B cell (primary cell): ENCODE results near the gene UCHL1. TPM values are rescaled to one million over a fixed set of nuclear protein-coding genes. Genes with fewer than 3 reads are reported as not detected.

Source experiments
- ATAC-seq: fragments of 200-7000 bp; cut with Tn5 transposase; one replicate; pipeline ENCODE4 v1.10.0; 2021; ENCODE audit warnings: low read depth, mild to moderate bottlenecking, moderate number of reproducible peaks, moderate library complexity
- CTCF ChIA-PET: fragments of 350-600 bp; sonication (Branson Sonifier 250); formaldehyde crosslinking; loops from one replicate; lab custom pipeline; 2021; ENCODE audit warnings: antibody characterized with exemption, inconsistent platforms; lab: Charles Lee
- POLR2A ChIA-PET: fragments of 350-600 bp; sonication (Branson Sonifier 250); formaldehyde crosslinking; loops from one replicate; lab custom pipeline; 2021; ENCODE audit warnings: antibody characterized with exemption; lab: Charles Lee
- DNase-seq: peaks from one replicate; pipeline ENCODE4 v3.0.0; 2013
- H2AFZ ChIP-seq: 2 replicates; pipeline ENCODE4 v1.6.1; 2012; ENCODE audit warnings: mild to moderate bottlenecking, low read depth, low read length; ENCODE audit not compliant: insufficient read depth, poor library complexity, severe bottlenecking
- H3K27ac ChIP-seq, 2 donors: 1 replicate in 1 of 2; 2 replicates in 1 of 2; pipeline ENCODE4 v1.5.1; 2012 to 2013; ENCODE audit warnings: low read length in 2 of 2, mild to moderate bottlenecking in 2 of 2, moderate library complexity in 1 of 2
- H3K27me3 ChIP-seq, 4 experiments: fragments of 200-600 bp in 1 of 4; sonication (generic) in 1 of 4; replicated peaks in 1 of 4; 1 replicate in 2 of 4; 2 replicates in 2 of 4; pipeline versions ENCODE4 v1.6.1 to v1.7.0; 2013 to 2016; ENCODE audit warnings: low read length in 3 of 4, mild to moderate bottlenecking in 2 of 4, mixed read lengths in 1 of 4, moderate library complexity in 1 of 4; ENCODE audit not compliant: insufficient read depth in 4 of 4, control insufficient read depth in 3 of 4; ENCODE audit errors: control extremely low read depth in 1 of 4
- H3K36me3 ChIP-seq, 2 experiments: replicated peaks in 1 of 2; 1 replicate in 1 of 2; 2 replicates in 1 of 2; pipeline versions ENCODE4 v1.6.1 to v1.7.1; 2013; ENCODE audit warnings: low read length in 1 of 2; ENCODE audit not compliant: insufficient read depth in 2 of 2, control insufficient read depth in 1 of 2; ENCODE audit errors: control extremely low read depth in 1 of 2, extremely low read depth in 1 of 2
- H3K4me1 ChIP-seq, 2 donors: fragments of 200-600 bp in 1 of 2; sonication (generic) in 1 of 2; 1 replicate in 1 of 2; 2 replicates in 1 of 2; pipeline versions ENCODE4 v1.5.1 to v1.6.1; 2013 to 2017; ENCODE audit warnings: low read length in 2 of 2; ENCODE audit not compliant: control insufficient read depth in 2 of 2, insufficient read depth in 2 of 2
- H3K4me2 ChIP-seq: replicated peaks from 2 replicates; pipeline ENCODE3; 2012; ENCODE audit warnings: mild to moderate bottlenecking, low read depth, low read length; ENCODE audit not compliant: poor library complexity, severe bottlenecking
- H3K4me3 ChIP-seq, 5 experiments: fragments of 200-600 bp in 1 of 5; sonication (generic) in 1 of 5; 1 replicate in 3 of 5; 2 replicates in 2 of 5; pipeline versions ENCODE4 v1.5.1 to v1.7.0; 2011 to 2016; ENCODE audit warnings: low read length in 4 of 5, mild to moderate bottlenecking in 4 of 5, low read depth in 2 of 5, control low read depth in 1 of 5, moderate library complexity in 1 of 5; ENCODE audit not compliant: insufficient read depth in 1 of 5; ENCODE audit errors: control extremely low read depth in 1 of 5, extremely low read depth in 1 of 5
- H3K79me2 ChIP-seq: fragments of 200-600 bp; sonication (generic); one replicate; pipeline ENCODE4 v1.6.0; 2016; ENCODE audit warnings: low read length; ENCODE audit not compliant: control insufficient read depth, insufficient read depth
- H3K9ac ChIP-seq: fragments of 200-600 bp; sonication (generic); 2 replicates; pipeline ENCODE4 v1.6.1; 2017; ENCODE audit warnings: mild to moderate bottlenecking, low read length, moderate library complexity
- H3K9me3 ChIP-seq, 3 donors: one replicate each; pipeline versions ENCODE4 v1.6.1 to v1.7.1; 2013; ENCODE audit warnings: low read length in 2 of 3; ENCODE audit not compliant: control insufficient read depth in 2 of 3, insufficient read depth in 1 of 3; ENCODE audit errors: control extremely low read depth in 1 of 3
- H4K20me1 ChIP-seq: 2 replicates; pipeline ENCODE4 v1.6.0; 2012; ENCODE audit warnings: mild to moderate bottlenecking, low read length; ENCODE audit not compliant: insufficient read depth, control insufficient read depth, poor library complexity, severe bottlenecking
- H3K27ac Mint-ChIP-seq: one replicate; pipeline ENCODE4 v1.8.0; 2021; ENCODE audit warnings: mixed read lengths
- H3K27me3 Mint-ChIP-seq: one replicate; pipeline ENCODE4 v1.8.0; 2021; ENCODE audit warnings: mixed read lengths
- H3K4me1 Mint-ChIP-seq: one replicate; pipeline ENCODE4 v1.8.0; 2021; ENCODE audit warnings: mixed read lengths
- H3K4me3 Mint-ChIP-seq: one replicate; pipeline ENCODE4 v1.8.0; 2021; ENCODE audit warnings: mixed read lengths
- H3K9me3 Mint-ChIP-seq: one replicate; pipeline ENCODE4 v1.8.0; 2022; ENCODE audit warnings: mixed read lengths; ENCODE audit not compliant: insufficient read depth
- CTCF ChIP-seq: fragments of 200-600 bp; IDR thresholded peaks from one replicate; pipeline ENCODE4 v1.8.0; 2022; ENCODE audit warnings: antibody characterized with exemption, mild to moderate bottlenecking
- EZH2 ChIP-seq: IDR thresholded peaks from 2 replicates; pipeline ENCODE4 v1.6.1; 2012; ENCODE audit warnings: borderline replicate concordance, low read depth, mild to moderate bottlenecking, moderate library complexity, low read length; ENCODE audit not compliant: insufficient read depth, poor library complexity, severe bottlenecking
- WGBS: methylation state at CpG from one replicate; pipeline ENCODE4 v1.1.5; 2013; ENCODE audit warnings: missing lambda C conversion rate; ENCODE audit not compliant: insufficient coverage; 5-methylcytosine and 5-hydroxymethylcytosine counted together
- intact Hi-C: fragments of 100-400 bp; cut with micrococcal nuclease; formaldehyde crosslinking; loops from one replicate; pipeline ENCODE4 v1.10.0; 2022
- polyA plus RNA-seq: library from polyadenylated mRNA; depleted of rRNA; stranded (reverse); fragments of >200 nt; gene quantifications from 2 replicates; pipeline ENCODE4 v1.2.3, GENCODE V29; 2012
- total RNA-seq, 2 donors: library from RNA; stranded (reverse); fragments of 120-200 nt in 1 of 2; gene quantifications; 1 replicate in 1 of 2; 2 replicates in 1 of 2; pipeline versions ENCODE4 v1.2.3 to v1.2.4, GENCODE V29; 2013 to 2022

The UCHL1 gene
- total and polyA plus RNA-seq, 2 donors (not counting 1 experiment from before 2014, with no cell fraction given) = 0.47 to 0.84 TPM

- H3K4me1 ChIP-seq = peaks cover 13 to 18% of the 10 kb centered on the region in 2 donors
- H3K27me3 ChIP-seq = peaks cover 0 to 34% (median 19%) of the 10 kb centered on the region in 4 experiments
- no peak overlapping the region for H3K27ac ChIP-seq
- WGBS = 92% methylated on average over 9 of the region's 9 CpGs
- ATAC-seq (no peak), DNase-seq (no peak)
- H3K79me2 ChIP-seq = no peaks in the 10 kb centered on the region
- no peak overlapping the region for H3K4me3 ChIP-seq
- TF ChIP-seq EZH2 (no peak), CTCF (no peak)
- Mint-ChIP-seq H3K4me3 (no peak overlapping the region), H3K27me3 (peaks cover 31% of the 10 kb centered on the region), H3K9me3 (no peaks in the 10 kb centered on the region), H3K4me1 (peaks cover 20% of the 10 kb centered on the region), H3K27ac (no peak overlapping the region)
- no peaks in the 10 kb centered on the region for H3K36me3 ChIP-seq
- H2AFZ ChIP-seq = no peak overlapping the region
- H3K9ac ChIP-seq = no peak overlapping the region
- no peak overlapping the region for H3K4me2 ChIP-seq
- H4K20me1 ChIP-seq = no peaks in the 10 kb centered on the region
- peaks cover 0 to 5% (median 0%) of the 10 kb centered on the region in 3 donors for H3K9me3 ChIP-seq
- CTCF ChIA-PET = interaction anchor here (0.6 to 2.2 kb wide), 3 partner anchors 17 to 401 kb away, joined by 3 to 7 read pairs (median 3); no protein-coding TSS in a partner anchor
- intact Hi-C loops = no loop called here
- POLR2A ChIA-PET = no interaction called here
Observed at GRCh38 chr4:41260116-41260733, 3.5 kb downstream of the UCHL1 start.

GRCh38 chr4:41262198-41262597 is 5.5 kb downstream of the UCHL1 start:
- Histone ChIP-seq H3K4me3 (no peak overlapping the region), H3K36me3 (no peaks in the 10 kb centered on the region), H3K9ac (no peak overlapping the region), H2AFZ (no peak overlapping the region), H3K4me1 (peaks cover 7 to 9% of the 10 kb centered on the region in 2 donors), H3K27me3 (peaks cover 0 to 25% (median 10%) of the 10 kb centered on the region in 4 experiments), H3K27ac (no peak overlapping the region), H3K79me2 (no peaks in the 10 kb centered on the region), H3K9me3 (no peaks in the 10 kb centered on the region), H3K4me2 (no peak overlapping the region), H4K20me1 (no peaks in the 10 kb centered on the region)
- ChIA-PET POLR2A (no interaction called here), CTCF (no interaction called here)
- no peak for TF ChIP-seq CTCF
- TF ChIP-seq EZH2 = no peak
- ATAC-seq = no peak
- no peak for DNase-seq
- WGBS = 95% methylated on average over 3 of the region's 6 CpGs
- Mint-ChIP-seq H3K27me3 (peaks cover 17% of the 10 kb centered on the region), H3K27ac (no peak overlapping the region), H3K4me3 (no peak overlapping the region), H3K9me3 (no peaks in the 10 kb centered on the region), H3K4me1 (peaks cover 8% of the 10 kb centered on the region)
- intact Hi-C loops = no loop called here
